Adrenal gland (tissue), 12 donors: ENCODE measurements around the gene CDK13. TPM values are rescaled to one million over a fixed set of nuclear protein-coding genes. Genes with fewer than 3 reads are reported as not detected.
"Not testable (repeated sequence)": the region's sequence is repeated elsewhere in the genome, so short reads cannot be mapped to it uniquely, and the experiment has no call there.

ENCODE experiments used
- DNase-seq, 7 donors: peaks; one replicate each; pipeline ENCODE4 v3.0.0-alpha.2; 2019 to 2020
- H3K27ac ChIP-seq, 5 donors: fragments of 200-600 bp; sonication (generic) in 4 of 5; 1 replicate in 3 of 5; 2 replicates in 2 of 5; pipeline versions ENCODE4 v1.5.1 to v1.8.0; 2016 to 2020; ENCODE audit warnings: mild to moderate bottlenecking in 1 of 5
- H3K27me3 ChIP-seq: fragments of 200-600 bp; 2 replicates; pipeline ENCODE4 v1.8.0; 2021
- H3K36me3 ChIP-seq, 2 donors: fragments of 200-600 bp; replicated peaks in 1 of 2; 1 replicate in 1 of 2; 2 replicates in 1 of 2; pipeline versions ENCODE4 v1.5.1 to v1.8.0; 2018 to 2022
- H3K4me1 ChIP-seq, 2 donors: fragments of 200-600 bp; replicated peaks in 1 of 2; 1 replicate in 1 of 2; 2 replicates in 1 of 2; pipeline versions ENCODE4 v1.5.1 to v1.8.0; 2018 to 2021
- H3K4me3 ChIP-seq, 4 donors: fragments of 200-600 bp; sonication (generic) in 3 of 4; one replicate each; pipeline ENCODE4 v1.5.1; 2016 to 2018
- H3K9me3 ChIP-seq, 3 donors: fragments of 200-600 bp; sonication (generic) in 1 of 3; replicated peaks in 1 of 3; 1 replicate in 2 of 3; 2 replicates in 1 of 3; pipeline versions ENCODE4 v1.5.1 to v1.8.0; 2016 to 2021
- POLR2A ChIP-seq, 2 donors: fragments of 450-650 bp; IDR thresholded peaks; one replicate each; pipeline ENCODE4 v1.6.1; 2017; ENCODE audit warnings: antibody characterized with exemption in 2 of 2, mild to moderate bottlenecking in 2 of 2, moderate library complexity in 1 of 2
- WGBS, 4 donors: extraction: QIAGEN DNeasy Blood & Tissue Kit in 2 of 4; methylation state at CpG; one replicate each; pipeline versions ENCODE4 v1.1.5 to v1.1.7; 2013 to 2017; 5-methylcytosine and 5-hydroxymethylcytosine counted together
- intact Hi-C, 2 donors: fragments of 100-400 bp; cut with DNase I; formaldehyde crosslinking; loops; one replicate each; pipeline versions ENCODE4 v1.14.1 to v1.15.0; 2022 to 2023
- polyA plus RNA-seq, 3 donors: library from polyadenylated mRNA; stranded (reverse); fragments of 200-250 nt in 2 of 3; fragments of 350-450 nt in 1 of 3; fragmentation: Illumina TruSeq in 1 of 3; extraction: RNeasy Lipid Tissue Mini Kit (QIAGEN cat#74804) in 1 of 3; gene quantifications; one replicate each; pipeline ENCODE4 v1.2.3, GENCODE V29; 2013 to 2014
- total RNA-seq, 9 donors: library from RNA; depleted of rRNA in 4 of 9; stranded (reverse); fragments of >200 nt in 4 of 9; fragments of 120-200 nt in 1 of 9; fragmentation: NEBNext Ultra II Directional in 1 of 9; extraction: Animal tissue kit (Norgen Biotek cat#: 25700) in 1 of 9; gene quantifications; one replicate each; pipeline versions ENCODE4 v1.1.0 to v1.2.4, GENCODE V29; 2013 to 2023
- TF ChIP-seq, protein P1 (sequence below), 6 experiments: fragments of 450-650 bp in 4 of 6; fragments of 200-600 bp in 2 of 6; sonication (generic) in 1 of 6; IDR thresholded peaks; 1 replicate in 5 of 6; 2 replicates in 1 of 6; pipeline versions ENCODE4 v1.5.1 to v1.8.0; 2016 to 2021; ENCODE audit warnings: antibody characterized with exemption in 6 of 6, mild to moderate bottlenecking in 2 of 6, moderate library complexity in 1 of 6
- donor health status: healthy with polysubstance abuse.
- donor health status: Bipolar disorder and iron deficiency.
- donor health status: DM: yes; HTN: yes; CAD: no.
- donor health status: DM: no; HTN: no; CAD: no.
- donor health status: DM: no; HTN: no; CAD: no.
- donor health status: DM: yes; HTN: yes; CAD: no.

CDK13 gene
- total and polyA plus RNA-seq, 12 donors: 21.2 to 77.7 (median 40.2) TPM

GRCh38 chr7:40101201-40101600 lies 151.1 kb downstream of the CDK13 start:
- Histone ChIP-seq H3K9me3 (no peaks in the 10 kb centered on the region), H3K27ac (no peak overlapping the region), H3K36me3 (no peaks in the 10 kb centered on the region), H3K27me3 (no peaks in the 10 kb centered on the region), H3K4me3 (no peak overlapping the region), H3K4me1 (peaks cover 15 to 38% of the 10 kb centered on the region in 2 donors)
- intact Hi-C loops: no loop called here
- WGBS, 4 donors: 77 to 87% (median 82%) methylated on average over 3 of the region's 3 CpGs
- no peak for DNase-seq
- no peak for TF ChIP-seq POLR2A (IDR thresholded peaks at IDR 0.05)
- TF ChIP-seq, protein P1, sequence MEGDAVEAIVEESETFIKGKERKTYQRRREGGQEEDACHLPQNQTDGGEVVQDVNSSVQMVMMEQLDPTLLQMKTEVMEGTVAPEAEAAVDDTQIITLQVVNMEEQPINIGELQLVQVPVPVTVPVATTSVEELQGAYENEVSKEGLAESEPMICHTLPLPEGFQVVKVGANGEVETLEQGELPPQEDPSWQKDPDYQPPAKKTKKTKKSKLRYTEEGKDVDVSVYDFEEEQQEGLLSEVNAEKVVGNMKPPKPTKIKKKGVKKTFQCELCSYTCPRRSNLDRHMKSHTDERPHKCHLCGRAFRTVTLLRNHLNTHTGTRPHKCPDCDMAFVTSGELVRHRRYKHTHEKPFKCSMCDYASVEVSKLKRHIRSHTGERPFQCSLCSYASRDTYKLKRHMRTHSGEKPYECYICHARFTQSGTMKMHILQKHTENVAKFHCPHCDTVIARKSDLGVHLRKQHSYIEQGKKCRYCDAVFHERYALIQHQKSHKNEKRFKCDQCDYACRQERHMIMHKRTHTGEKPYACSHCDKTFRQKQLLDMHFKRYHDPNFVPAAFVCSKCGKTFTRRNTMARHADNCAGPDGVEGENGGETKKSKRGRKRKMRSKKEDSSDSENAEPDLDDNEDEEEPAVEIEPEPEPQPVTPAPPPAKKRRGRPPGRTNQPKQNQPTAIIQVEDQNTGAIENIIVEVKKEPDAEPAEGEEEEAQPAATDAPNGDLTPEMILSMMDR (IDR thresholded peaks at IDR 0.05): no peak

GRCh38 chr7:40102897-40103296 lies 152.8 kb downstream of the CDK13 start:
- intact Hi-C loops: no loop called here
- H3K4me1 ChIP-seq: peaks cover 15 to 22% of the 10 kb centered on the region in 2 donors
- H3K9me3 ChIP-seq: no peaks in the 10 kb centered on the region
- TF ChIP-seq, protein P1 (IDR thresholded peaks at IDR 0.05): no peak
- no peak for TF ChIP-seq POLR2A (IDR thresholded peaks at IDR 0.05)
- no peak overlapping the region for H3K4me3 ChIP-seq
- no peaks in the 10 kb centered on the region for H3K36me3 ChIP-seq
- DNase-seq: no peak
- no peak overlapping the region for H3K27ac ChIP-seq
- WGBS, 4 donors: 91 to 100% (median 96%) methylated on average over 2 of the region's 2 CpGs
- no peaks in the 10 kb centered on the region for H3K27me3 ChIP-seq

GRCh38 chr7:40105879-40106473 lies 155.9 kb downstream of the CDK13 start:
- intact Hi-C loops: no loop called here

GRCh38 chr7:40115936-40116335 lies 165.9 kb downstream of the CDK13 start:
- no peak overlapping the region for H3K4me3 ChIP-seq
- intact Hi-C loops: no loop called here
- TF ChIP-seq, protein P1 (IDR thresholded peaks at IDR 0.05): no peak
- TF ChIP-seq POLR2A (IDR thresholded peaks at IDR 0.05): no peak
- no peak overlapping the region for H3K27ac ChIP-seq
- no peaks in the 10 kb centered on the region for H3K36me3 ChIP-seq
- 97 to 99% (median 98%) methylated on average over 2 of the region's 2 CpGs for WGBS, 4 donors
- H3K27me3 ChIP-seq: no peaks in the 10 kb centered on the region
- DNase-seq: no peak
- H3K4me1 ChIP-seq: no peaks in the 10 kb centered on the region
- H3K9me3 ChIP-seq: no peaks in the 10 kb centered on the region

More at GRCh38 chr7:40105879-40106473, 155.9 kb downstream of the CDK13 start:
- H3K9me3 ChIP-seq: no peaks in the 10 kb centered on the region
- TF ChIP-seq POLR2A (IDR thresholded peaks at IDR 0.05): no peak
- TF ChIP-seq, protein P1 (IDR thresholded peaks at IDR 0.05): no peak
- WGBS, 4 donors: 51 to 81% (median 77%) methylated on average over 4 of the region's 4 CpGs
- no peak for DNase-seq
- no peak overlapping the region for H3K4me3 ChIP-seq
- H3K27me3 ChIP-seq: no peaks in the 10 kb centered on the region
- no peaks in the 10 kb centered on the region for H3K4me1 ChIP-seq
- H3K36me3 ChIP-seq: no peaks in the 10 kb centered on the region
- H3K27ac ChIP-seq: no peak overlapping the region

GRCh38 chr7:40117199-40117598 lies 167.1 kb downstream of the CDK13 start:
- 93 to 99% (median 95%) methylated on average over 9 of the region's 9 CpGs for WGBS, 4 donors
- H3K4me1 ChIP-seq, DNase-seq: not testable (repeated sequence)

DNA sequence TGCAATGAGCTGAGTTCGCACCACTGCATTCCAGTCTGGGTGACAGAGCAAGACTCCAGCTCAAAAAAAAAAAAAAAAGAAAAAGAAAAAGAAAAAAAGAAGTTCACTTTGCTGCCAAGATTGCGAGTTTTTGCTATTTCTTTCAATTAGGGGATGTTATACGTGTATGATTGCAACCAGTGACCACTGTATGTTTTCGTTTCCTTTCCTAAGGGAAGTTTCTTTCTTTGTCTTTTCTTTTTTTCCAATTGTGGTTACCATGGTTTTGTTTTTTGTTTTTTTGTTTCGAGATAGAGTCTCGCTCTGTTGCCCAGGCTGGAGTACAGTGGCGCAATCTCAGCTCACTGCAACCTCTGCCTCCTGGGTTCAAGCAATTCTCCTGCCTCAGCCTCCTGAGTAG lies 168.1 kb downstream of the CDK13 start:
- 82 to 91% (median 86%) methylated on average over 7 of the region's 7 CpGs for WGBS, 4 donors
- H3K9me3 ChIP-seq, intact Hi-C loops, H3K36me3 ChIP-seq, H3K27ac ChIP-seq, H3K4me3 ChIP-seq, H3K27me3 ChIP-seq, H3K4me1 ChIP-seq, DNase-seq: not testable (repeated sequence)

More at GRCh38 chr7:40117199-40117598, 167.1 kb downstream of the CDK13 start:
- H3K4me3 ChIP-seq, H3K27ac ChIP-seq, intact Hi-C loops, H3K36me3 ChIP-seq, H3K27me3 ChIP-seq, H3K9me3 ChIP-seq: not testable (repeated sequence)
